DND-41 (cell line): ENCODE measurements around the gene DHX30.
"Not testable (repeated sequence)": the region's sequence is repeated elsewhere in the genome, so short reads cannot be mapped to it uniquely, and the experiment has no call there.

Experiments
- ATAC-seq: fragments of 200-7000 bp; cut with Tn5 transposase; 3 replicates; pipeline ENCODE4 v1.9.1; 2021; ENCODE audit warnings: low read depth; ENCODE audit not compliant: insufficient read depth
- DNase-seq: peaks from one replicate; pipeline ENCODE4 v3.0.0-alpha.2; 2020
- H2AFZ ChIP-seq: 2 replicates; pipeline ENCODE4 v1.6.0; 2012; ENCODE audit warnings: low read depth, low read length
- H3K27ac ChIP-seq: 2 replicates; pipeline ENCODE4 v1.5.1; 2012; ENCODE audit warnings: low read length, inconsistent platforms
- H3K27me3 ChIP-seq: fragments of 200-600 bp; sonication (generic); 2 replicates; pipeline ENCODE4 v1.6.0; 2012; ENCODE audit warnings: low read length, mild to moderate bottlenecking, inconsistent platforms; ENCODE audit not compliant: insufficient read depth, poor library complexity
- H3K36me3 ChIP-seq: 2 replicates; pipeline ENCODE4 v1.5.1; 2012; ENCODE audit warnings: low read length, inconsistent platforms; ENCODE audit not compliant: insufficient read depth
- H3K4me1 ChIP-seq: 2 replicates; pipeline ENCODE4 v1.5.1; 2012; ENCODE audit warnings: mild to moderate bottlenecking, low read length; ENCODE audit not compliant: insufficient read depth
- H3K4me2 ChIP-seq: 2 replicates; pipeline ENCODE4 v1.6.0; 2012; ENCODE audit warnings: mild to moderate bottlenecking, moderate library complexity, low read length, inconsistent platforms; ENCODE audit not compliant: insufficient read depth
- H3K4me3 ChIP-seq, 2 experiments: fragments of 200-600 bp in 1 of 2; shearing (Covaris generic) in 1 of 2; 2 replicates each; pipeline ENCODE4 v1.5.1; 2012 to 2016; ENCODE audit warnings: inconsistent platforms in 2 of 2, low read length in 2 of 2, mild to moderate bottlenecking in 2 of 2, low read depth in 1 of 2, moderate library complexity in 1 of 2
- H3K79me2 ChIP-seq: 2 replicates; pipeline ENCODE4 v1.6.0; 2012; ENCODE audit warnings: low read length, inconsistent platforms; ENCODE audit not compliant: insufficient read depth
- H3K9ac ChIP-seq: 2 replicates; pipeline ENCODE4 v1.6.0; 2012; ENCODE audit warnings: low read depth, mild to moderate bottlenecking, inconsistent platforms, low read length, moderate library complexity
- H3K9me3 ChIP-seq: 2 replicates; pipeline ENCODE4 v1.5.1; 2012; ENCODE audit warnings: low read length, moderate library complexity, mild to moderate bottlenecking, inconsistent platforms; ENCODE audit not compliant: insufficient read depth, severe bottlenecking
- H4K20me1 ChIP-seq: 2 replicates; pipeline ENCODE4 v1.6.0; 2012; ENCODE audit warnings: low read length; ENCODE audit not compliant: insufficient read depth
- EZH2 ChIP-seq: IDR thresholded peaks from 3 replicates; pipeline ENCODE4 v1.6.1; 2012; ENCODE audit warnings: borderline replicate concordance, low read depth, mild to moderate bottlenecking, moderate library complexity, low read length, inconsistent platforms; ENCODE audit not compliant: severe bottlenecking
- TF ChIP-seq, protein P1 (sequence below): IDR thresholded peaks from 2 replicates; pipeline ENCODE4 v1.5.1; 2012; ENCODE audit warnings: borderline replicate concordance, low read length, moderate library complexity, mild to moderate bottlenecking; ENCODE audit not compliant: poor library complexity, severe bottlenecking; ENCODE audit errors: extremely low read depth

DHX30 gene

DNA sequence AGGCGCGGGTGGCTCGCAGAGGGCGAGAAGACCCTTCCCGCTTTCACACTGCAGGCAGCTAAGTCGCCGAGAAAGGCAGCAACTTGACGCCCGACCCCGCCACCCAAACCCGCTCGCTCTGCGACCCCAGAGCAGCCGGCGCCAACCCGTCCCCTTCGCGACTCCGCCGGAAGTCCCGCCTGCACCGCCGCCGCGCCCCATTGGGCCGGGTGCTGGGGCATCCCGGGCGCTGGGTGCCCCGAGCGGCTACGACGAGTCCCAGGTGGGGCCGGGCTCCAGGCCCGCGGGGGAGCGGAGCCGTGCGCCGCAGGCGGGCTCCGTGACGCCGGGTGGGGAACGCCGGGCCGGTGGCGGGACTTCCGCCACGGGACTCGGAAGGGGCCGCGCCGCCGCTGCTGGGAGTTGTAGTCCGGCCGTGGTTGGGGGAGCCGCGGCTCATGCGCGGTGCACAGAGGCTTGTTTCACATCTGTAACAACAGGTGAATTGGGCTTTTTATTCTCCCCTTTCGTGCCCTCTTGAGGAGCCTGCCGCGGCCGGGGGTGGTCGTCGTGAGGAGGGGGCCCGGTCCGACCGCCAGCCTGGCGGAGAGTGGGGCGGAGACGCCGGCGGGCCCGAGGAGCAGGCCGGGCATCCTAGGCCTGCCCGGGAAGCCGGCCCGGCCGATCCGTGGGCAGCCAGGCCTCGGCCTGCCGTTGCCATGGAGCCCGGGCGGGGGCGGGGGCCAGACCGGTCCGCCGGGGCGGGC, at the start of gene DHX30:
Gene DHX30, plus strand, starts transcription at position 405 of the 746 bp plus-strand sequence. CDS start 7,546 bp downstream, outside the sequence.
- peak within 1 kb of the TSS; percentile 95 for H2AFZ ChIP-seq
- peak within 1 kb of the TSS; percentile 95 to 96 for H3K4me3 ChIP-seq
- H3K9ac ChIP-seq = peak within 1 kb of the TSS; percentile 70
- 0 out of 2 replicates have a peak, but pooled peaks cover 4% of the 10 kb centered on the region for H4K20me1 ChIP-seq
- peaks cover 30% of the 10 kb centered on the region for H3K4me1 ChIP-seq
- peaks cover 36% of the 10 kb centered on the region for H3K79me2 ChIP-seq
- H3K36me3 ChIP-seq = peaks cover 21% of the 10 kb centered on the region
- peak within 1 kb of the TSS; percentile 97 for H3K4me2 ChIP-seq
- ATAC-seq = peak; percentile 91
- H3K9me3 ChIP-seq = no peaks in the 10 kb centered on the region
- peak; percentile 84 for DNase-seq
- peak within 1 kb of the TSS; percentile 82 for H3K27ac ChIP-seq
- TF ChIP-seq EZH2 = no peak
- TF ChIP-seq, protein P1, sequence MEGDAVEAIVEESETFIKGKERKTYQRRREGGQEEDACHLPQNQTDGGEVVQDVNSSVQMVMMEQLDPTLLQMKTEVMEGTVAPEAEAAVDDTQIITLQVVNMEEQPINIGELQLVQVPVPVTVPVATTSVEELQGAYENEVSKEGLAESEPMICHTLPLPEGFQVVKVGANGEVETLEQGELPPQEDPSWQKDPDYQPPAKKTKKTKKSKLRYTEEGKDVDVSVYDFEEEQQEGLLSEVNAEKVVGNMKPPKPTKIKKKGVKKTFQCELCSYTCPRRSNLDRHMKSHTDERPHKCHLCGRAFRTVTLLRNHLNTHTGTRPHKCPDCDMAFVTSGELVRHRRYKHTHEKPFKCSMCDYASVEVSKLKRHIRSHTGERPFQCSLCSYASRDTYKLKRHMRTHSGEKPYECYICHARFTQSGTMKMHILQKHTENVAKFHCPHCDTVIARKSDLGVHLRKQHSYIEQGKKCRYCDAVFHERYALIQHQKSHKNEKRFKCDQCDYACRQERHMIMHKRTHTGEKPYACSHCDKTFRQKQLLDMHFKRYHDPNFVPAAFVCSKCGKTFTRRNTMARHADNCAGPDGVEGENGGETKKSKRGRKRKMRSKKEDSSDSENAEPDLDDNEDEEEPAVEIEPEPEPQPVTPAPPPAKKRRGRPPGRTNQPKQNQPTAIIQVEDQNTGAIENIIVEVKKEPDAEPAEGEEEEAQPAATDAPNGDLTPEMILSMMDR = no peak
- H3K27me3 ChIP-seq = no peaks in the 10 kb centered on the region

DNA sequence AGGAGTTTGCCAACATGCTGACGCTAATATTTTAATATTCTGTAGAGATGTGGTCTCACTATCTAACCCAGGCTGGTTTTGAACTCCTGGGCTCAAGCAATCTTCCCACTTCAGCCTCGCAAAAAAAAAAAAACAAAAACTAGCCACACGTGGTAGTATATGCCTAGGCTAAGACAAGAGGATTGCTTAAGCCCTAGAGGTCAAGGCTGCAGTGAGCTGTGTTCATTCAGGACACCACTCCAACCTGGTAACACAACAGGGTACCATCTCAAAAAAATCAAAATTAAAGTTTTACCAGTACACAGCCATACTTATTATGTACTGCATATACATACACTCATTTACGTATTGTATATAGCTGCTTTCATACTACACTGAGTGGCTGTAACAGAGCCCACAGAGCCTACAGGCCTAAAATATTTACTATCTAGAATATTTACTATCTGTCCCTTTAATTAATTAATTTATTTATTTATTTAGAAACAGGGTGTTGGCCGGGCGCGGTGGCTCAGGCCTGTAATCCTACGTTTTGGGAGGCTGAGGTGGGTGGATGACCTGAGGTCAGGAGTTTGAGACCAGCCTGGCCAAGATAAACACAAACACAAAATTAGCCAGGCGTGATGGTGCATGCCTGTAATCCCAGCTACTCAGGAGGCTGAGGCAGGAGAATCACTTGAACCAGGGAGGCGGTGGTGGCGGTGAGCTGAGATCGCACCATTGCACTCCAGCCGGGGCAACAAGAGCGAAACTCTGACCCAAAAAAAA, 44.5 kb upstream of the DHX30 start:
- Histone ChIP-seq H3K36me3 (peaks cover 69% of the 10 kb centered on the region), H3K79me2 (peaks cover 95% of the 10 kb centered on the region), H2AFZ (no peak overlapping the region), H3K27ac (no peak overlapping the region), H3K4me1 (no peaks in the 10 kb centered on the region), H3K4me3 (no peak overlapping the region), H3K9ac (no peak overlapping the region), H3K27me3 (no peaks in the 10 kb centered on the region), H3K9me3 (no peaks in the 10 kb centered on the region), H3K4me2 (no peak overlapping the region), H4K20me1 (peaks cover 34% of the 10 kb centered on the region; the same call in 1 of the 2 replicates)
- TF ChIP-seq, protein P1 = no peak
- TF ChIP-seq EZH2 = no peak
- ATAC-seq = no peak
- DNase-seq = no peak

GRCh38 chr3:47760207-47760606, 42.7 kb upstream of the DHX30 start:
- H4K20me1 ChIP-seq = peaks cover 41% of the 10 kb centered on the region
- not testable (repeated sequence) for H3K9ac ChIP-seq, H3K4me2 ChIP-seq, H3K27ac ChIP-seq, H3K4me1 ChIP-seq, DNase-seq, H3K4me3 ChIP-seq, ATAC-seq, H3K27me3 ChIP-seq, H2AFZ ChIP-seq, H3K9me3 ChIP-seq
- peaks cover 69% of the 10 kb centered on the region for H3K36me3 ChIP-seq
- H3K79me2 ChIP-seq = peaks cover 95% of the 10 kb centered on the region

DNA sequence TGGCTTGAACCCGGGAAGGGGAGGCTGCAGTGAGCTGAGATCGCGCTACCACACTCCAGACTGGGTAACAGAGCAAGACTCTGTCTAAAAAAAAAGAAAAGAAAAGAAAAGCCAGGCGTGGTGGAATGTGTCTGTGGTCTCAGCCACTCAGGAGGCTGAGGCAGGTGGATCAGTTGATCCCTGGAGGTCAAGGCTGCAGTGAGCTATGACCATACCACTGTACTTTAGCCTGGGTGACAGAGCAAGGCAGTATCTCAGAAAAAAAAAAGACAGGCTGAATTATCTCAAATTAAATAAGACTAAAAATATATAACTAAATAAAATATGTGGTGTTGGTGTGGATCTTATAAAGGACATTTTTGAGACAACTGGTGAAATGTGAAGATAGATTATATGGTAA, 41.9 kb upstream of the DHX30 start:
- Histone ChIP-seq H2AFZ (no peak overlapping the region), H3K4me1 (no peaks in the 10 kb centered on the region), H3K4me3 (no peak overlapping the region), H3K4me2 (no peak overlapping the region), H3K36me3 (peaks cover 67% of the 10 kb centered on the region), H4K20me1 (peaks cover 42% of the 10 kb centered on the region), H3K79me2 (peaks cover 96% of the 10 kb centered on the region), H3K27me3 (no peaks in the 10 kb centered on the region), H3K27ac (no peak overlapping the region), H3K9me3 (no peaks in the 10 kb centered on the region), H3K9ac (no peak overlapping the region)
- TF ChIP-seq, protein P1 = no peak
- TF ChIP-seq EZH2 = no peak
- DNase-seq = no peak
- no peak for ATAC-seq
